ENCODE measurements around the gene KDM7A.
"Not testable (repeated sequence)": the region's sequence is repeated elsewhere in the genome, so short reads cannot be mapped to it uniquely, and the experiment has no call there.

Gene KDM7A

GRCh38 chr7:140159497-140159896, 17.3 kb downstream of the KDM7A start:
- peak; percentile 60 for DNase-seq (ENCODE audit: low read depth, low spot score)

- no peak for DNase-seq (ENCODE audit: low read depth, low spot score)
Observed at GRCh38 chr7:140156460-140157080, 20.2 kb downstream of the KDM7A start.

- no peak for DNase-seq (ENCODE audit: low read depth, low spot score)
Observed at GRCh38 chr7:140155428-140155827, 21.4 kb downstream of the KDM7A start.

GRCh38 chr7:140153666-140154161, 23.1 kb downstream of the KDM7A start:
- no peak for DNase-seq (ENCODE audit: low read depth, low spot score)

DNA sequence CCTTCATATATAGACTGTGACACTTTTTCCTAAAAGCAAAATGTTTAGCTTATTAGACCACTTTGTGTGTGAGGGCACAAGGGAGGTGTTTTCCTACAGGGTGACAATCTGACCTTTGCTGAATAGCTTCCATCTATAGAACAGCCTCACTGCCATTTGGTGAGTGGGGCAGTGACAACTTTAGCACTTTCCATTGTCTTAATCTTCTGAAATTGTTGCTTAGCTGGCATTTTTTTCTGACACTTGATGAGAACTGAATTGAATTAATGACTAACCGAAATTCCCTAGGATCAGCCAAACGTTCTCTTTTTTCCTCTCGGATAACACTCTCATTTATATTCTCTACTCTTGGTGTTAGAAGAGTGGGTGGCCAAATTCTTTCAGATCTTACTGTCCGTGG, 30.2 kb downstream of the KDM7A start:
- DNase-seq (ENCODE audit: low read depth, low spot score): no peak

DNA sequence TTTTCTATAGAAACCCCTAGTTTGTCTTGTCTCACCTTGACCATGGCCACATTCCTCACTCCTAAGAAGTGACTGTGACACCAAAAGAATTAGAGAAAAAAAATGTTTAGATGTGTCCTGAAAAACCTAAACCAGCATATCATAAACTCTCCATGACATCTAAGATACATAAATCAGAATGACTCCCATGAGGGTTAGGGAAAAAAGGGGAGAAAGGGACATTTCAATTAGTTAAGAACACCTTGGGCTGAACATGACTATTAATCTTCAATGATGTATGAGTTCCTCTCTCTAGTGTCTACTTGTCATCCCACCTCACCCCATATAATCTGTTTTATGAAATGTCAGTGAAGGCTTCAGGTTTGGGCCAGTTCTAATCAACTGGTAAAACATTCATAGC, 31.1 kb downstream of the KDM7A start:
- DNase-seq (ENCODE audit: low read depth, low spot score): no peak

DNA sequence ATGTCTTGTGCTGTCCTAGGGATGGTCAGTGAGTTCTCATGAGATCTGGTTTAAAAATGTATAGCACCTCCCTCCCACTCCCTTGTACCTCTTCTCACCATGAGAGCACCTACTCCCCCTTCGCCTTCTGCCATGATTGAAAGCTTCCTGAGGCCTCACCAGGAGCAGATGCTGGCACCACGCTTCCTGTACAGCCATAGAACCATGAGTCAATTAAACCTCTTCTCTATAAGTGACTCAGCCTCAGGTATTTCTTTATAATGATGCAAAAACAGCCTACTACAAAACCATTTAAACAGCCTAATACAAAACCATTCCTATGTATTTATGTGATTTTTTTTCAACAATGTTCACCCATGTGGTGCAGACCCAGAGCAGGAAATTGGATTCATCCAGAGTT, 32.0 kb downstream of the KDM7A start:
- DNase-seq (ENCODE audit: low read depth, low spot score): no peak

GRCh38 chr7:140143997-140144396, 32.8 kb downstream of the KDM7A start:
- no peak for DNase-seq (ENCODE audit: low read depth, low spot score)

GRCh38 chr7:140142031-140142430, 34.8 kb downstream of the KDM7A start:
- no peak for DNase-seq (ENCODE audit: low read depth, low spot score)

GRCh38 chr7:140141256-140141655, 35.5 kb downstream of the KDM7A start:
- no peak for DNase-seq (ENCODE audit: low read depth, low spot score)

DNA sequence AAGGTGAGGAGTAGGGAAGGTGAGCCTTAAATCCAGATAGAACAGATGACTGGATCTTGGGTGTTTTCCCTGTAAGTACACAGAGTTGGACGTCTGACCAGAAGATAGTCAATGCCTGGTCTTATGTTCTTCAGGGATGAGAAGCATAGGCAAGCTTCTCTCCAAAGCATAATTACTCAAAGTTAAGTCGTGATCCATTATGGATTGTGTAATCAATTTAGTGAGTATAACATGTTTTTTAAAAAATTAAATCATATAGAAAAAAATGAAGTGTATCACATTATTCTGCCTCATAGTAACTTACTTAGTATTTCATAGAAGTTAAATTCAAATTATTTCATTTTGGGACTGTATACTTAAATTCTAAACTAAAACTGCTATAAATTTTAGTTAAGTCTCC, 39.7 kb downstream of the KDM7A start:
- no peak for DNase-seq (ENCODE audit: low read depth, low spot score)

- DNase-seq (ENCODE audit: low read depth, low spot score): no peak
Observed at GRCh38 chr7:140136073-140136472, 40.7 kb downstream of the KDM7A start.

GRCh38 chr7:140134039-140134438, 42.7 kb downstream of the KDM7A start:
- DNase-seq (ENCODE audit: low read depth, low spot score): no peak

GRCh38 chr7:140127360-140128127, 49.2 kb downstream of the KDM7A start:
- no peak for DNase-seq (ENCODE audit: low read depth, low spot score)

- DNase-seq (ENCODE audit: low read depth, low spot score): no peak
Observed at GRCh38 chr7:140126435-140127034, 50.2 kb downstream of the KDM7A start.

DNA sequence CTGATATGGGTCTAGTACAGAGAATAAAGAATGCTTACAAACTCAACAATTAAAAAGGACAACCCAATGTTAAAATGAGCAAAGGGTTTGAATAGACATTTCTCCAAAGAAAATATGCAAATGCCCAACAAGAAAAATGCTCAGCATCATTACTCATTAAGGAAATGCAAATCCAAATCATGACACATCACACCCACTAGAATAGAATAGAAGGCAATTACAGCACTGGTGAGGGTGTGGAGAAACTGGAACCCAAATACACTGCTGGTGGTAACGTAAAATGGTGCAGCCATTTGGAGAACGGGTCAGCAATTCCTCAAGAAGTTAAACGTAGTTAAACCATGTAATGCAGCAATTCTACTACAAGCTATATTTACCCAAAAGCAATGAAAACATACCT, 53.8 kb downstream of the KDM7A start:
- no peak for DNase-seq (ENCODE audit: low read depth, low spot score)

- DNase-seq (ENCODE audit: low read depth, low spot score): no peak
Observed at GRCh38 chr7:140121326-140121725, 55.5 kb downstream of the KDM7A start.

- not testable (repeated sequence) for DNase-seq (ENCODE audit: low read depth, low spot score)
Observed at GRCh38 chr7:140114817-140115216, 62.0 kb downstream of the KDM7A start.

- not testable (repeated sequence) for DNase-seq (ENCODE audit: low read depth, low spot score)
Observed at GRCh38 chr7:140108777-140109176, 68.0 kb downstream of the KDM7A start.

DNA sequence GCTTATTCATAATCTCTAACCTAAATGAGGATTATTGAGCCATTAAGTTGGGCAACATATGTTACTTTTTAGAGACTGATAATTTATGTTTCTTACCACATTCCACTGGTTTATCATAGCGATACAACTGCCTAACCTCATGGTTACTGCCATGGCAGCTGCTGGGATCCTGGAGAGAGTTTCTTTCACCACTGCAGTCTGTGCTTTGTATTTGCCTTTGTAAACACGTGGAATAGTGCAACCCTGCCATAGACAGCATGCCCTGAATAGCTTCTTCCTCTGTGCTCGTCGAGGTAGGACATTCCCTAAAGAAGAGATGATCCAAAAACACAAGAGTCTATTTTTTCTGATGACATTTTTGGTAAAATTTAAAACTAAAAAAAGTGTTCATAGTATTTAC, 80.3 kb downstream of the KDM7A start:
- no peak for DNase-seq (ENCODE audit: low read depth, low spot score)

- no peak for DNase-seq (ENCODE audit: low read depth, low spot score)
Observed at GRCh38 chr7:140093375-140093774, 83.4 kb downstream of the KDM7A start.

DNA sequence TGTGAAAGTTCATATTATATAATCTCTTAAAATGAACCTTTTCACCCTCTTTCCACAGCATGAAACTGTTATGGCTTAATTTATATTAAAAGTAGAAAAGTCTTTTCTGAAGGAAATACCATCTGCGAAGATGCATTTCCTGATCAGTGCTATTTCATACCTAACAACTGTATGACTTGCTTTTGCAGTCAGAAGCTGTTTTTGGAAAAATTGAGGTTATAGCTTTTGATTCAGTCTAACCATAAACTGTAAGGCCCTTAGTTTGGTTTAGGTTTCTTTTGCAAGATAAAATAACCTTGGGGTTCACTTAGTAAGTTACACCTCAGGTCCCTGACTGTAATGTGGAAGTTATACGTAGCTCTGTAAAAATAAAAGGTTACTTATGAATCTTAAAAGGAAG, 91.3 kb downstream of the KDM7A start:
- DNase-seq (ENCODE audit: low read depth, low spot score): no peak

GRCh38 chr7:140084972-140085371, 91.8 kb downstream of the KDM7A start:
- no peak for DNase-seq (ENCODE audit: low read depth, low spot score)

Measured in ELF-1 (cell line).